Suppressor macrophage (primary cell): ENCODE measurements around the gene ARL13A.
"Not testable (repeated sequence)": the region's sequence is repeated elsewhere in the genome, so short reads cannot be mapped to it uniquely, and the experiment has no call there.

Experiments used
- DNase-seq, 4 experiments: peaks; one replicate each; pipeline ENCODE4 v3.0.0-alpha.2; 2020 to 2022

ARL13A gene

GRCh38 chrX:100990139-100990538 is 20.6 kb downstream of the ARL13A start:
- no peak for DNase-seq

GRCh38 chrX:100994352-100995281 is 25.1 kb downstream of the ARL13A start:
- DNase-seq = peak in 1 of 4 experiments; percentile 15

GRCh38 chrX:100995469-100995868 is 26.0 kb downstream of the ARL13A start:
- peak in 3 of 4 experiments; percentile 25 to 38 (median 36) for DNase-seq

GRCh38 chrX:100999451-100999850 is 29.9 kb downstream of the ARL13A start:
- no peak for DNase-seq

- no peak for DNase-seq
Observed at GRCh38 chrX:101009090-101009489, 39.6 kb downstream of the ARL13A start.

- not testable (repeated sequence) for DNase-seq
Observed at GRCh38 chrX:101012031-101012430, 42.5 kb downstream of the ARL13A start.

GRCh38 chrX:101022020-101022419 is 52.5 kb downstream of the ARL13A start:
- no peak for DNase-seq

- no peak for DNase-seq
Observed at GRCh38 chrX:101025126-101025525, 55.6 kb downstream of the ARL13A start.

- no peak for DNase-seq
Observed at GRCh38 chrX:101028562-101028961, 59.1 kb downstream of the ARL13A start.

GRCh38 chrX:101029665-101030064 is 60.2 kb downstream of the ARL13A start:
- DNase-seq = no peak

- no peak for DNase-seq
Observed at GRCh38 chrX:101037231-101037630, 67.7 kb downstream of the ARL13A start.

- DNase-seq = no peak
Observed at GRCh38 chrX:101040197-101040596, 70.7 kb downstream of the ARL13A start.
